ENCODE results near the gene NDUFAF4. TPM values are rescaled to one million over a fixed set of nuclear protein-coding genes. Genes with fewer than 3 reads are reported as not detected.
"Not testable (repeated sequence)": the region's sequence is repeated elsewhere in the genome, so short reads cannot be mapped to it uniquely, and the experiment has no call there.

NDUFAF4 gene
- total and polyA plus RNA-seq, 4 donors = 4.9 to 62.1 (median 10.4) TPM

DNA sequence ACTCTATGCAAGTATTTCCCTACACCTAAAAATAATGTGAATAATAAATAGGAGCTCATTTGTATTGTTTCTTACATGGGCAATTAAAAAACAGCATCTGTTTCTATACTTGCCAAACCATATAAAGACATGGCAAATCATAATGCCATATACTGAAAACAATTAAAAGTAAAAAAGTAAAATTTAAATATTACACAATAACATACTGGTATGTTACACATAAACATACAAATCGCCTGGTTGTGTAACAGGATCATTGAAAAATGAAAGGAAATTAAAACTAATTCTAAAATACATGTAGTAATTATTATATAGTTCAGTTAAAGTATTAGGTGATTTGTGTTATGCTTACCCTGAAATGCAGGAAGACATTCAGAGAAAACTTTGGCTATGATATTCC, 11.2 kb downstream of the NDUFAF4 start (continued):
- TF ChIP-seq, protein P1, sequence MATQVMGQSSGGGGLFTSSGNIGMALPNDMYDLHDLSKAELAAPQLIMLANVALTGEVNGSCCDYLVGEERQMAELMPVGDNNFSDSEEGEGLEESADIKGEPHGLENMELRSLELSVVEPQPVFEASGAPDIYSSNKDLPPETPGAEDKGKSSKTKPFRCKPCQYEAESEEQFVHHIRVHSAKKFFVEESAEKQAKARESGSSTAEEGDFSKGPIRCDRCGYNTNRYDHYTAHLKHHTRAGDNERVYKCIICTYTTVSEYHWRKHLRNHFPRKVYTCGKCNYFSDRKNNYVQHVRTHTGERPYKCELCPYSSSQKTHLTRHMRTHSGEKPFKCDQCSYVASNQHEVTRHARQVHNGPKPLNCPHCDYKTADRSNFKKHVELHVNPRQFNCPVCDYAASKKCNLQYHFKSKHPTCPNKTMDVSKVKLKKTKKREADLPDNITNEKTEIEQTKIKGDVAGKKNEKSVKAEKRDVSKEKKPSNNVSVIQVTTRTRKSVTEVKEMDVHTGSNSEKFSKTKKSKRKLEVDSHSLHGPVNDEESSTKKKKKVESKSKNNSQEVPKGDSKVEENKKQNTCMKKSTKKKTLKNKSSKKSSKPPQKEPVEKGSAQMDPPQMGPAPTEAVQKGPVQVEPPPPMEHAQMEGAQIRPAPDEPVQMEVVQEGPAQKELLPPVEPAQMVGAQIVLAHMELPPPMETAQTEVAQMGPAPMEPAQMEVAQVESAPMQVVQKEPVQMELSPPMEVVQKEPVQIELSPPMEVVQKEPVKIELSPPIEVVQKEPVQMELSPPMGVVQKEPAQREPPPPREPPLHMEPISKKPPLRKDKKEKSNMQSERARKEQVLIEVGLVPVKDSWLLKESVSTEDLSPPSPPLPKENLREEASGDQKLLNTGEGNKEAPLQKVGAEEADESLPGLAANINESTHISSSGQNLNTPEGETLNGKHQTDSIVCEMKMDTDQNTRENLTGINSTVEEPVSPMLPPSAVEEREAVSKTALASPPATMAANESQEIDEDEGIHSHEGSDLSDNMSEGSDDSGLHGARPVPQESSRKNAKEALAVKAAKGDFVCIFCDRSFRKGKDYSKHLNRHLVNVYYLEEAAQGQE (IDR thresholded peaks at IDR 0.05) = no peak

DNA sequence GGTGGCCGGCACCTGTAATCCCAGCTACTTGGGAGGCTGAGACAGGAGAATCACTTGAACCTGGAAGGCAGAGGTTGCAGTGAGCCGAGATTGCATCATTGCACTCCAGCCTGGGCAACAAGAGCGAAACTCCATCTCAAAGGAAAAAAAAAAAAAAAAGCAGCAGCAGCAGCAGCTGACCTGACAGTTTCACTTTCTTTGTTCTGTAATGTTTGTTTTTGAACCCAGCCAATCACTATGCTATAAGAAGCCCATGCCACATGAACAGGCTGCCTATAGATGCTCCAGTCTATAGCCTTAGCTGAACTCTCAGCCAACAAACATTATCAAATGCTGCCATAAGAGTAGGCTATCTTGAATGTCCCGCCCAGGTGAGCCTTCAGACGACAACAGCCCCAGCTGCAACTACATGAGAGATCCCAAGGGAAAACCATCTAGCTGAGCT, 12.5 kb downstream of the NDUFAF4 start:
- not testable (repeated sequence) for H3K4me3 ChIP-seq (ENCODE audit: low read depth in 1 of 3, low read length in 3 of 3); DNase-seq (ENCODE audit: low spot score)

DNA sequence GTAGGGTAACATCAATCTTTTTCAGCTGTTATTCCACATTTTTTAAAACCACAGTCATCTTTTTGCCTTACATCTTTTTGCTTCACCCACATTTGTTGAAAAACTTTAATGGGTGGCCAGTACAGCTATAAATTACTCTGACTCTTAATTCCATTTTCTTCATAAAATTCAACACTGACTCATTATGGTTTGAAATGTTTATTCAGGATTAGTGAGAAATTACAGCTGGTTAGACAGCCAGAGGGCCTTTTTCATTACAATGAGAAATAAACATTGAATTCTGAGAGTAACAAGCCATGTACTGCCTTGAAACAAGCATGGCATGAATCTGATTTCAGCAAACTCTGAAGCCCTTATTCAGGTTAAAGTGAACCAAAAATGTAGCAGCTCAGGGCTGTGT, 19.5 kb downstream of the NDUFAF4 start:
- Histone ChIP-seq H3K9ac (ENCODE audit: low read depth in 1 of 2, low read length in 2 of 2) (no peak overlapping the region), H3K27ac (ENCODE audit: low read depth in 1 of 2, low read length in 2 of 2) (no peak overlapping the region), H3K9me3 (ENCODE audit: control insufficient read depth in 4 of 4, low read length in 3 of 4) (no peaks in the 10 kb centered on the region), H3K4me3 (ENCODE audit: low read depth in 1 of 3, low read length in 3 of 3) (no peak overlapping the region), H3K36me3 (ENCODE audit: control insufficient read depth in 4 of 4, insufficient read depth in 3 of 4, low read depth in 1 of 4, low read length in 3 of 4) (no peaks in the 10 kb centered on the region), H3K4me1 (ENCODE audit: control insufficient read depth in 4 of 4, insufficient read depth in 4 of 4, low read length in 3 of 4) (no peaks in the 10 kb centered on the region), H3K27me3 (ENCODE audit: control insufficient read depth in 4 of 4, insufficient read depth in 4 of 4, low read length in 3 of 4) (no peaks in the 10 kb centered on the region)
- TF ChIP-seq FOXA1 (IDR thresholded peaks at IDR 0.05) = no peak
- no peak for TF ChIP-seq RXRA (IDR thresholded peaks at IDR 0.05)
- TF ChIP-seq JUND (IDR thresholded peaks at IDR 0.05) = no peak
- no peak for TF ChIP-seq HNF4A (conservative IDR thresholded peaks at IDR 0.05)
- TF ChIP-seq, protein P1 (IDR thresholded peaks at IDR 0.05) = no peak
- TF ChIP-seq NR2F2 (IDR thresholded peaks at IDR 0.05) = no peak
- TF ChIP-seq GABPA (IDR thresholded peaks at IDR 0.05 in 1 of 2, conservative IDR thresholded peaks at IDR 0.05 in 1 of 2) = no peak
- TF ChIP-seq EGR1 (IDR thresholded peaks at IDR 0.05; ENCODE audit: low read depth in 2 of 2) = no peak
- TF ChIP-seq, protein P2, sequence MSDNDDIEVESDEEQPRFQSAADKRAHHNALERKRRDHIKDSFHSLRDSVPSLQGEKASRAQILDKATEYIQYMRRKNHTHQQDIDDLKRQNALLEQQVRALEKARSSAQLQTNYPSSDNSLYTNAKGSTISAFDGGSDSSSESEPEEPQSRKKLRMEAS (IDR thresholded peaks at IDR 0.05) = no peak
- TF ChIP-seq, protein P3, sequence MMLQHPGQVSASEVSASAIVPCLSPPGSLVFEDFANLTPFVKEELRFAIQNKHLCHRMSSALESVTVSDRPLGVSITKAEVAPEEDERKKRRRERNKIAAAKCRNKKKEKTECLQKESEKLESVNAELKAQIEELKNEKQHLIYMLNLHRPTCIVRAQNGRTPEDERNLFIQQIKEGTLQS (IDR thresholded peaks at IDR 0.05) = no peak
- TF ChIP-seq, protein P4, sequence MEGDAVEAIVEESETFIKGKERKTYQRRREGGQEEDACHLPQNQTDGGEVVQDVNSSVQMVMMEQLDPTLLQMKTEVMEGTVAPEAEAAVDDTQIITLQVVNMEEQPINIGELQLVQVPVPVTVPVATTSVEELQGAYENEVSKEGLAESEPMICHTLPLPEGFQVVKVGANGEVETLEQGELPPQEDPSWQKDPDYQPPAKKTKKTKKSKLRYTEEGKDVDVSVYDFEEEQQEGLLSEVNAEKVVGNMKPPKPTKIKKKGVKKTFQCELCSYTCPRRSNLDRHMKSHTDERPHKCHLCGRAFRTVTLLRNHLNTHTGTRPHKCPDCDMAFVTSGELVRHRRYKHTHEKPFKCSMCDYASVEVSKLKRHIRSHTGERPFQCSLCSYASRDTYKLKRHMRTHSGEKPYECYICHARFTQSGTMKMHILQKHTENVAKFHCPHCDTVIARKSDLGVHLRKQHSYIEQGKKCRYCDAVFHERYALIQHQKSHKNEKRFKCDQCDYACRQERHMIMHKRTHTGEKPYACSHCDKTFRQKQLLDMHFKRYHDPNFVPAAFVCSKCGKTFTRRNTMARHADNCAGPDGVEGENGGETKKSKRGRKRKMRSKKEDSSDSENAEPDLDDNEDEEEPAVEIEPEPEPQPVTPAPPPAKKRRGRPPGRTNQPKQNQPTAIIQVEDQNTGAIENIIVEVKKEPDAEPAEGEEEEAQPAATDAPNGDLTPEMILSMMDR (IDR thresholded peaks at IDR 0.05; ENCODE audit: low read depth, low read length, missing input control) = no peak
- TF ChIP-seq HNF4G (IDR thresholded peaks at IDR 0.05) = no peak
- TF ChIP-seq TAF1 (conservative IDR thresholded peaks at IDR 0.05) = no peak
- TF ChIP-seq FOXA2 (IDR thresholded peaks at IDR 0.05) = no peak
- TF ChIP-seq, protein P5, sequence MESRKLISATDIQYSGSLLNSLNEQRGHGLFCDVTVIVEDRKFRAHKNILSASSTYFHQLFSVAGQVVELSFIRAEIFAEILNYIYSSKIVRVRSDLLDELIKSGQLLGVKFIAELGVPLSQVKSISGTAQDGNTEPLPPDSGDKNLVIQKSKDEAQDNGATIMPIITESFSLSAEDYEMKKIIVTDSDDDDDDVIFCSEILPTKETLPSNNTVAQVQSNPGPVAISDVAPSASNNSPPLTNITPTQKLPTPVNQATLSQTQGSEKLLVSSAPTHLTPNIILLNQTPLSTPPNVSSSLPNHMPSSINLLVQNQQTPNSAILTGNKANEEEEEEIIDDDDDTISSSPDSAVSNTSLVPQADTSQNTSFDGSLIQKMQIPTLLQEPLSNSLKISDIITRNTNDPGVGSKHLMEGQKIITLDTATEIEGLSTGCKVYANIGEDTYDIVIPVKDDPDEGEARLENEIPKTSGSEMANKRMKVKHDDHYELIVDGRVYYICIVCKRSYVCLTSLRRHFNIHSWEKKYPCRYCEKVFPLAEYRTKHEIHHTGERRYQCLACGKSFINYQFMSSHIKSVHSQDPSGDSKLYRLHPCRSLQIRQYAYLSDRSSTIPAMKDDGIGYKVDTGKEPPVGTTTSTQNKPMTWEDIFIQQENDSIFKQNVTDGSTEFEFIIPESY (IDR thresholded peaks at IDR 0.05) = no peak
- no peak for TF ChIP-seq RAD21 (IDR thresholded peaks at IDR 0.05)
- no peak for TF ChIP-seq SP1 (IDR thresholded peaks at IDR 0.05)
- no peak for TF ChIP-seq YY1 (IDR thresholded peaks at IDR 0.05)
- DNase-seq (ENCODE audit: low spot score) = no peak

More for the DNA sequence above, 12.5 kb downstream of the NDUFAF4 start:
- H3K36me3 ChIP-seq (ENCODE audit: control insufficient read depth in 4 of 4, insufficient read depth in 3 of 4, low read depth in 1 of 4, low read length in 3 of 4); H3K9ac ChIP-seq (ENCODE audit: low read depth in 1 of 2, low read length in 2 of 2); H3K27me3 ChIP-seq (ENCODE audit: control insufficient read depth in 4 of 4, insufficient read depth in 4 of 4, low read length in 3 of 4); H3K9me3 ChIP-seq (ENCODE audit: control insufficient read depth in 4 of 4, low read length in 3 of 4); H3K4me1 ChIP-seq (ENCODE audit: control insufficient read depth in 4 of 4, insufficient read depth in 4 of 4, low read length in 3 of 4); H3K27ac ChIP-seq (ENCODE audit: low read depth in 1 of 2, low read length in 2 of 2): not testable (repeated sequence)
- WGBS = 64% methylated on average over 5 of the region's 5 CpGs
